SW480 (cell line): ENCODE measurements around the gene PCDHGC5.
A peak's percentile ranks its signal among the peaks of the same experiment; 100 is the strongest.

Experiments
- DNase-seq: peaks from one replicate; pipeline ENCODE4 v3.0.0-alpha.2; 2016; ENCODE audit warnings: low spot score

PCDHGC5 gene

GRCh38 chr5:141488591-141489561 is at the start of gene PCDHGC5:
PCDHGC5 (plus strand) TSS chr5:141489081; CDS start chr5:141489241, 160 bp downstream.
- no peak for DNase-seq

GRCh38 chr5:141439411-141440141 is 49.3 kb upstream of the PCDHGC5 start:
- DNase-seq = peak; percentile 27

- DNase-seq = no peak
Measured at GRCh38 chr5:141440341-141440740, 48.5 kb upstream of the PCDHGC5 start.

GRCh38 chr5:141441571-141442170 is 47.2 kb upstream of the PCDHGC5 start:
- no peak for DNase-seq

GRCh38 chr5:141465351-141465750 is 23.5 kb upstream of the PCDHGC5 start:
- no peak for DNase-seq

- peak; percentile 88 for DNase-seq
Measured at GRCh38 chr5:141475625-141476131, 13.2 kb upstream of the PCDHGC5 start, which contains the start of gene PCDHGC3. PCDHGC3 (plus strand) TSS chr5:141475966; CDS start chr5:141476117, 151 bp downstream.

- DNase-seq = no peak
Measured at GRCh38 chr5:141476132-141476911, 12.6 kb upstream of the PCDHGC5 start.

- DNase-seq = no peak
Measured at GRCh38 chr5:141477044-141477575, 11.8 kb upstream of the PCDHGC5 start.

GRCh38 chr5:141477815-141478214 is 11.1 kb upstream of the PCDHGC5 start:
- DNase-seq = no peak

- DNase-seq = no peak
Measured at GRCh38 chr5:141478321-141478945, 10.4 kb upstream of the PCDHGC5 start.

GRCh38 chr5:141479776-141480175 is 9.1 kb upstream of the PCDHGC5 start:
- no peak for DNase-seq

GRCh38 chr5:141483902-141484301 is 5.0 kb upstream of the PCDHGC5 start:
- DNase-seq = no peak

GRCh38 chr5:141484310-141484640 is 4.6 kb upstream of the PCDHGC5 start:
- DNase-seq = no peak

- DNase-seq = no peak
Measured at GRCh38 chr5:141484641-141485311, 4.1 kb upstream of the PCDHGC5 start, which contains the start of gene PCDHGC4. PCDHGC4 (plus strand) TSS chr5:141485030; CDS start chr5:141485174, 144 bp downstream.

GRCh38 chr5:141485321-141486055 is 3.4 kb upstream of the PCDHGC5 start:
- no peak for DNase-seq

- no peak for DNase-seq
Measured at GRCh38 chr5:141486091-141486490, 2.8 kb upstream of the PCDHGC5 start.

GRCh38 chr5:141487131-141487530 is 1.8 kb upstream of the PCDHGC5 start:
- DNase-seq = no peak

GRCh38 chr5:141489841-141490240 is 960 bp downstream of the PCDHGC5 start:
- DNase-seq = no peak

GRCh38 chr5:141490271-141490670 is 1.4 kb downstream of the PCDHGC5 start:
- DNase-seq = no peak
